DOHH2 (cell line): ENCODE data around the gene DEDD.

Experiments
- CTCF ChIP-seq: fragments of 200-600 bp; sonication (generic); IDR thresholded peaks from one replicate; pipeline ENCODE4 v1.5.1; 2014; ENCODE audit warnings: antibody characterized with exemption, mild to moderate bottlenecking, low read depth, low read length; ENCODE audit not compliant: poor library complexity, severe bottlenecking
- EZH2phosphoT487 ChIP-seq: fragments of 200-600 bp; sonication (generic); IDR thresholded peaks from 2 replicates; pipeline ENCODE4 v1.6.1; 2017; ENCODE audit warnings: borderline replicate concordance, mild to moderate bottlenecking, antibody characterized with exemption, low read length, moderate library complexity, mixed read lengths

DNA sequence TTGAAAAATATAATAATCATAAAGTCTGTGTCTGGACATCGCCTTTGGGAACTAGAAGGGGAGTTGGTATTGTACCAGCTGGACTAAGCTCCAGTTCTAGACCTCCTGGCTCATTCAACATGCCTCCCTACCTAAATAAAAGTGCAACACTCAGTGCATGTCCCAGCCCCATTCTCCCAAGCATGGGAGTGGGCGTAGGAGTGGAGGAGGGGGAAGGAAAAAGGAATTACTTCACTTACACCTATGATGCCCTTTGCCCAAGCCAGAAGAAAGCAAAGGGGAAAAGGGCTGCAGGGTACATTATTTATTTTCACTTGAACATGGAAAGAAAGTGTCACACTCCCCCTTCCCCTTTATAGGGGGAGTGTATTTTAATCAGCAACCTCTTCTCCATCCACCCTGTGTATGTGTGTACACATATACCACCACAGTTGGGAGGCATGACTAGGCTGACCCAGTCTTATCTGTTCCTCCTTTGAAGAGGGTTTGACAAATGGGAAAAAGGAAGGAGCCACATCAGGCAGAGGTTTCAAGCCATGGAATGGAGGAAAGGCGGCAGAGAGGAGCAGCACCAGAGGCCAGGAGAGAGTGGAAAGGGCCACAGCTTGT, 11.3 kb downstream of the DEDD start:
- TF ChIP-seq CTCF (no peak), EZH2phosphoT487 (no peak)
